NOMO-1 treated with dmso at 0.1 percent for 144 hours (cell line): ENCODE measurements around the gene BCAR1.
"Not testable (repeated sequence)": the region's sequence is repeated elsewhere in the genome, so short reads cannot be mapped to it uniquely, and the experiment has no call there.

Source experiments
- DNase-seq: peaks from one replicate; lab custom pipeline; 2025; ENCODE audit not compliant: unreplicated experiment; lab: John Stamatoyannopoulos, UW

Gene BCAR1

GRCh38 chr16:75241412-75241811 lies 10.0 kb downstream of the BCAR1 start:
- DNase-seq: no peak

DNA sequence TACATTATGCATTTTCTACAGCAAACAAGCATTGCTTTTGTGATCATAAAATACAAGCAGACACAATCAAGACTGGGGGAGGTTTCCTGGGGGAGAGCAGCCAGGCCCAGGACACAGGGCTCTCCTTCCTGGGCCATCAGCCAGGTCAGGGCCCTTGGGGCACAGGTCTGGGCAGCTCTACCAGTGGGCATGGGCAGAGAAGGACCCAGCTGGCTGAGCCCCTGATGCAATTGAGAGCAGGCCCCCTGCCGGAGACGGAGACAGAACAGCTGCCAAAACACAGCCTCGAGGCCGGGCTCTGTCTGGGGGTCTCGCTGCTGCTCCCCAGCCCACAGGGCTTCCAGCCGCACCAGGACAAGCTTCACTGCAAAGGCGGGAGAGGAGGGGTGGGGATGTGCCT lies 10.8 kb downstream of the BCAR1 start:
- not testable (repeated sequence) for DNase-seq

- no peak for DNase-seq
Observed at GRCh38 chr16:75239542-75240122, 11.8 kb downstream of the BCAR1 start.

DNA sequence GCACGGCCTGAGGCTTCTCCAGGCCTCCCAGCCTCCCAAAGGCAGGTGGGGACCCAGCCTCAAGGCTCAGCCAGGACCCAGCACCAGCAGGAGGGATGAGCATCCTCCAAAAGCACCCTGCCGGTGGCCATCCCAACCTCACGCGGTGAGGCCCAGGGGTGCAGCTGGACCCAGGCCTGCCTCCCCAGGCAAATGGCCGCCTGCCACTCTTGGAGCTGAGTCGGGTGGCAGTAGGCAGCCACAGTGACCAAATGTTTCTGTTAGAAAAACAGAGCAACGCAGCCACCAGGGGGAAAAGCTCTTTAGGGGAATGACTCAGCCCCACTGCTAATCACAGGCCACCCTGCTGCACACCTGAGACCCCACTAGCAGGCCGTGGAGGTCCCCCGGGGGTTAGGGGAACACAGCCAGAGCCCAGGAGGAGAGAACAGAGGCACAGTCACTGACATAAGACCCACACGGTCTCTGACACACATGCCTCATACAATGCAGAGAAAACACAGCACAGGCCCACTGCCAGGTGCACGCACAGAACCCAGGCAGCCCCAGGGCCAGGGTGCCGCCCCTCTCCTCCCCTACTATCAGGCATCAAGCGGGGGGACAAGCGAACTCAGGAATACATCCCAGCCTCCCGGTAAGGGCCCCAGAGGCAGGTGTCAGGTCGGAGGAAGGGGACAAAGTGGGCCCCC lies 12.4 kb downstream of the BCAR1 start:
- no peak for DNase-seq

- no peak for DNase-seq
Observed at GRCh38 chr16:75238132-75238852, 13.1 kb downstream of the BCAR1 start.

- no peak for DNase-seq
Observed at GRCh38 chr16:75237398-75238131, 13.9 kb downstream of the BCAR1 start.

DNA sequence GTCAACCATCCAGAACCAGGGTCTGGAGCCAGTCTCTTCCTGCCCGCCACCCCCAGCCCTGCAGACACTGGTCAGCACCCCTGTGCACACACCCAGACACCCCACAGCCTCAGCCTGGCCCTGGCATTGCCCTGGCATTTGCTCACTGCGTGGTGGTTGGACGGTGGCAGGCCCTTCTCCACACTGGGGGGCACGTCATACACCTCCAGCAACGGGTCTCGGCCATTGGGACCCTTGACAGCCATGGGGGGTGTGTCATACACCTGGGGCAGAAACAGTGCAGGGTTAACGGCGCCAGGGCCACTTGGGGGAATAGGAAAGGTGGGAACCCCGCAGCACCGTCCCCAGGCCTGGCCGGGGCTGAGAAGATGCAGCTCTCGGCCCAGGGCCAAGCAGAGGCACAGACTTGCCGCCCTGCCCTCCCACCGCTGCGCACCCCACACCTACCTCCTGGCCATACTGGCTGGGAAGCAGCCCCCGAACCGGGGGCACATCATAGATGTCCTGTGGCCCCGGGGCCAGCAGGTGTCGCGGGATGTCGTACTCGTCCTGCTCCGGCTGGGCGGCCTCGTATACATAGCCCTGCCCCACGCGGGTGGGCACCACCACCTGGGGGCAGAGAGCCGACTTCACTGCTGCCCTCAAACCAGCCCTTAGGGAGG lies 14.6 kb downstream of the BCAR1 start:
- DNase-seq: no peak

DNA sequence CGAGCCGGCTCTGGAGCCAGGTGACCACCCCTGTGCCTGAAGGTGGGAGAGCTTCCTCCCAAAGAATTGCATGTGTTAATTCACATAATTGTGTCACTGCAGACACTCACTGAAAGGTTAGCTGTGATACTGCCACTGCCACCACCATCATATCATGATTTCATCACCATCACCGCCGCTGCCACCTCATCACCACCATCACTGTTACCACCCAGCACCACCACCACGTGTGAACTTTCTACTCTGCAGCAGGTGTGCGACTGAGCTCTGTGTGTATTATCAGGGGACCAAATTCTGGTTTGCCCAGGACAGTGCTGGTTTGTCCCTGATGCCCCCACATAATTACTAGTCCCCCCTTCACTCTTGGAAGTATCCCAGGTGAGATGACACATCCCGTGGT lies 15.2 kb downstream of the BCAR1 start:
- no peak for DNase-seq

DNA sequence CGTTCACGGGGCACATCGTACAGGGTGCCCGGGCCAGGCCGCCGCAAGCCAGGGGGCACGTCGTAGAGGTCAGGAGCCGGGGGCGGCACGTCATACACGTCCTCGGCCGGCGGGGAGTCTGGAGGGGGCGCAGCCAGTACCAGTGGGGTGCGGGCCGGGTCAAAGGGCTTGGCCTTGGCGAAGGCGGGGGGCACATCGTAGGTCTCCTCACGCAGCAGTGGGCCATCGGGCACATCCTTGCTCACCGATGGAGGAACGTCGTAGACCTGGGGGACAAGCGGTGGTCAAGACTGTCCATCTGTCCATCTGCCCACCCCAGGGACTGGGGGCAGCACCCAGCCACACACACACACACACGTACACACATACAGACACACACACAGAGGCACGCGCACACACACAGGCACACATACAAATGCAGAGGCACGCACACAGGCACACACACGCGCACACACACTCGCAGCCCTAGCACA lies 15.7 kb downstream of the BCAR1 start:
- DNase-seq: no peak

DNA sequence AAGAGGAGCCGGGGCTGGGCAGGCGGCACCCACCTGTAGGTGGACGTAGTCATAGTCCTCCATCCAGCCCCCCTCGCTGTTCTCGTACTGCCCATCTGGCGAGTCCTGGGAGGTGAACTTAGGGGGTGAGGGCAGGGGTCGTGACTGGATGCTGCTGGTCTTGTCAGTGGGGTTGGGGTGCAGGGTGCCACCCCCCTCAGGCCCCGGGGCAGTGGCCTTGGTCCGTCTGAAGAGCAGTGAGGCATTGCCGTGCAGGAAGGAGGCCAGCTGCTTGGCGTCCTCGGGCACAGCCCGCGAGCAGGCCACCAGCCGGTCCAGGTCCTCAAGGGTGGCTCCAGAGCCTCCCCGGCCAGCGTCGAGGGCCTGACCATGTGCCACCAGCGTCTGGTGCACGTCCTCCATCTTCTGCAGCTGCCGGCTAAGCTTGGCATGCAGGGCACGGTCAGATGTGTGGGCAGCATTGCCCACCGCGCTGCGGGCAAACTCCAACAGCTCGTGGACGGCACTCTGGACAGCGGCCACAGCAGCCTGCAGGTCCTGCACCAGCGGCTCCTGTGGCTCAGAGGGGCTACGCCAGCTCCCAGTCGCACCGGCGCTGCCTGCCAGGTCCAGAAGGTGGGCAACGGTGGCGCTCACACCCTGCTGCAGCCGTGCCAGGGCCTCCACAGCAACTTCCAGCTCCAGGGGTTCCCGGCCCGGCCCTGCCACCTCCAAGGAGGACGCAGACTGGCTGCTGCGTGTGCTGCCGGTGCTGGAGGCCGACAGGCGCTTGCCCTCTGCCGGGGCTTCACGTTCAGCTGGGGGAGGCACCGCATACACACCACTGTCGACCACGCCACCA lies 16.3 kb downstream of the BCAR1 start:
- no peak for DNase-seq

DNA sequence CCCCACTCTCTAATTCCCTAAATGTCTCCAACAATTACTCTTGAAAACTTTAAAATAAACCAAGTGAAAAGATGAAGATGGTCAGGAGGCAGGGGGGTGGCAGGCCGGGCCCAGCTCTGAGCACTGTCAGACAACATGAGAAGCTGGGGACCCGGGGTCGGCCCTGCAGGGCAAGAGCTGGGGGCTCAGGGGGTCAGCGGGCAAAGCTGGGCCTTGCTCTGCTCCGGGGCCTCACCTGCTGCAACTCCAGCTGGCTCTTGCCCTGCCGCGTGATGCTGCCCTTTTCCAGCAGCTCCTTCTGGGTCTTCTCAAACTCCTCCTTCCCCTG lies 17.8 kb downstream of the BCAR1 start:
- no peak for DNase-seq

GRCh38 chr16:75231570-75231969 lies 19.9 kb downstream of the BCAR1 start:
- DNase-seq: no peak

GRCh38 chr16:75230471-75231110 lies 20.8 kb downstream of the BCAR1 start:
- no peak for DNase-seq

GRCh38 chr16:75229172-75230031 lies 22.0 kb downstream of the BCAR1 start:
- DNase-seq: no peak

DNA sequence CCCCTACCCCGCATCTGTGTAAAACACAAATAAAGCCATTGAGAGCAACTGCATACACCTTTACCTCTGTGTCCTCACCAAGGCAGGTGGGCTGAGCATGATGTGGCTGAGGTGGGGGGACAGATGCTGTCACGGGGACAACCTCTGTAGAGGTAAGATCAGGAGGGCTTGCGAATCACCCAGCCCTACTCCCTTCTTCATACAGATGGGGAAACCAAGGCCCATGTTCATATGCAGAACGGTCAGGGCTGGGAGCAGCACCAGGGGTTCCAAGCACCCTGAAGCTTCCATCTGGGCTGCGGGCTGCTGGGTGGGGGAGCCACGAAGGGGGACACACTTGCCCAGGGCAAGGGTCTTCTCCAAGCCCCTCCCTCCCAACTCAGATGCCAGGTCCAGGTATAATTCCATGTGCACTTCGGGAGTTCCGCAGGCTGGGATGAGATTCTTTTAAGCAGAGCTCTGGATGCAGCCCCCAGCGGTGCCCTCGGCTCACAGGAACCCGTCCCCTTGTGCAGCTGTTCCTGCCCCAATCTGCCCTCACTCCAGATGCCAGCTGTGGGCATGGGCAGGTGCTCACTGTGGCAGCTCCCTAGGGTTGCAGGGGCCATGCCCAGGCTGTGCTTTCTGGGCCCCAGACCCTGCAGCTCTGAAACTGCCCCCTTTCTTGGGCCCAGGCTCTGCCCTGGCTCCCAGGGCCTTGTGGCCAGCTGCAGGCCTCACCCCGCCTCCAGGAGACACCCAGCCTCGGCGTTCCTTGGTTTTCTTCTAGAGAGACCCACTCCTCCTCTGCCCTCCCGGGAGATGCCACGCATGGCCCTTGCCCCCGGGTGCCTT lies 23.1 kb downstream of the BCAR1 start:
- DNase-seq: no peak

- no peak for DNase-seq
Observed at GRCh38 chr16:75227361-75228142, 23.9 kb downstream of the BCAR1 start.
